IPS-NIHi7 (cell line): ENCODE results near the gene EFCAB11.

Source experiments
- DNase-seq: peaks from one replicate; pipeline ENCODE4 v3.0.0; 2012; ENCODE audit warnings: mixed read lengths; ENCODE audit errors: extremely low spot score

Gene EFCAB11, protein sequence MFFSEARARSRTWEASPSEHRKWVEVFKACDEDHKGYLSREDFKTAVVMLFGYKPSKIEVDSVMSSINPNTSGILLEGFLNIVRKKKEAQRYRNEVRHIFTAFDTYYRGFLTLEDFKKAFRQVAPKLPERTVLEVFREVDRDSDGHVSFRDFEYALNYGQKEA

DNA sequence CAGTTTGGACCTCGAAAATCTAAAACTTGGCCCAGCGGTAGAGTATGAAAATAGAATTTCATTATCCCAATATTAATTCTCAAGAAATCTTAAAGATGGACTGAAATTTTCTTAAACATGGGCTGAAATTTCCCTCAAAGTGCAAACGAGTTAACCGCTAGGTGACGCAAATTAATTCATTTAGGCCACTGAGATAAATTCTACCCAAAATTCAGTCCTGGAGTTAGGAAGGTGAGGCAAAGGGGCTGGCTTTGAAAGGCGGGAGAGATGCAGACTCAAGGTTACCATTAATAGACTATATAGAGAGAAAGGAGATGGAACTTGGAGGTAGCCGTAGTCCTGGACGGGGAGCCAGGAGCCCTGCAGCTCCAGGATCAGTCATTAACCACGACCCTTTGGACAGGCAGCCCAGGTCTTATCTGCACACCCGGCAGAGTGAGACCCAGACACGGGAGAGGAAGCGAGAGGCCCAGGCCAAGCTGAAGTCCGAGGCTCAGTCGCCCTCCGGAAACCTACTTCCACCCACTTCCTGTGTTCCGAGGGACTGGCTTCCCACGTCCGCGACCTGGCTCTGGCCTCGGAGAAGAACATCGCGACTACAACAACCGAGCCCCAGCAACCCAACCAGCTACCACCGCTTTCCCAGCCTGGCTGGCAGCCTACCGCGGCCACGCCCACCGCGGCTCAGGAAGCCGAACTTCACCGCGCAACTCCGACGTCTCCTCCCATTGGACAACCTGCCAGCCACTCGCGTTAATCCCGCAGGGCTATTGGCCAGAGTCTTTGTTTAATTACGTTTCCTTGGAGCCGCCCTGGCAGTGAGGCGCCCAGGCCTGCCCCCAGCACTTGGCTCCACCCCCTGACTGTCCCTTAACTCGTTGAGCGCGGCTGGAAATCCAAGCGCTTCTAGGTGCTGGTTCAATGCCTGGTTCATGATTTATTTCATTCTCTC, at the start of gene EFCAB11:
TSS of gene EFCAB11 (minus strand) at position 661 of the 952 bp plus-strand sequence. CDS start at position 591, 70 bp downstream.
- peak; percentile 95 for DNase-seq

DNA sequence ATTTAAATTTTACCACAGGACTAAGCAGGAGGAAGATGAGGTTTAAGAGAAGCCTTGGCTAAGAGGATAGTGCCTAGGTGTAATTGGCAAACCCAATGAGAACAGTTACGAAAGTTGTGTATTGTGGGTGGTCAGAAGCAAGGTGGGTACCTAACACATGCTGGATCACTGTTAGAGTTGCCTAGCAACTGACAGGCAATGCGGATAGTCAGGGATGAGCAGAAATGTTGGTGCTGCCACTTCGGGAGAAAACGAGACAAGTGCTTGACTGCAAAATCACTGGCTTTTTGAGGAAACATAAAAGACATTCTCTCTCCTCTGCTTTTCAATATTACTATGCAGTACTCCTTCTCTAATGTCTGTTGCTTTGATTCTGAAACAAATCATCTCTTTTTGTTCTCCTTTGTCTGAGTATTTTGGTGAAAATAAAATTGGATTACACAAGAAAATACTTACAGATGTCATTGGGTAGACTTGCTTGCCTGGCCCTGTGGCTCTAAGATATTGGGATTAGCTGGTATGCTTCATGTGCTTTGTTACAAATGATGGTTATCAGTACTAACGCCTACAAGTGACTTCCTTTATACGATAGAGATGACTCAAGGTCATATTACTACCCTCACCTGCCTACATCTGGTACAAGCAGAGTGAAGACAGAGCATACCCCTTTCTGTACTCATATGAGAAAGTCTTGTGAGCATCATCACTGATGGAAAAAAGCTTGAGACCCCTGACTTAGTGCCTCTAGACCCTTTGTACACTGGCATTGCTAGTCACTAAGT, 49.2 kb upstream of the EFCAB11 start:
- DNase-seq = no peak

DNA sequence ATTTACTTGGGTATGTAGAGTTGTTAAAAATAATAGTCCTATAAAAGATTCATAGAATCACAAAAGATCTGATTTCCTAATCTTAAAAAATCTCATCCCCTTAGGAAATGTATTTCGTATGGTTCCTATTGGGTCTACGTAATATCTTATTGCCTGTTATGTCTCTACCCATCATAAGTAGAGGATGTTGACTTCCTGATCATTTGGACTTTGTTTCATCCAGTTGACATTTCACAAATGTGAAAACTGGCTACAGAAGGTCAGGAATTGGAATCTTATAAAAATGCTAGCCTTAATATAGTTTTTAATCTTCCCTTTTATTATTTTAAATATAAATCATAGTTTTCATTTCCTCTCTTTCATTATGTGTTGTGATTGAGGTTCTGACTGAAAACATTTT, 46.4 kb upstream of the EFCAB11 start:
- no peak for DNase-seq

DNA sequence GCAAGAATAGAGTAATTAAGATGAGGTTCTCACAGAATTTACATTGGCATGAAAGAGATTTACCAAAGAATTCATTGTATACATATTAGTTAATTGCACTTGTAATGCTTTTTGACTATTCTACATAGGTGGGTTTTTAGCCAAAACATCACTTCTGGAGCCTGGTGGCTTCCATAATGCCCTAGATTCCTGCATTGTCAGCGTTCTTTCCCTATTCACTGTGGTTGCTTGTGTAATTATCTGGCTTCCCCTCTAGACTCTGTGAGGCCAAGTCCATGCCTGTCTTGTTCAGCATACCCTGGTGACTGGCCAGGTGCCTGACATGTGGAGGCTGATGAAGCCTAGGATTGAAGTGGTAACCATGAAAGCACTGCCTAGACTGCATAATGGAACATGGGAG, 42.4 kb upstream of the EFCAB11 start:
- DNase-seq = no peak

DNA sequence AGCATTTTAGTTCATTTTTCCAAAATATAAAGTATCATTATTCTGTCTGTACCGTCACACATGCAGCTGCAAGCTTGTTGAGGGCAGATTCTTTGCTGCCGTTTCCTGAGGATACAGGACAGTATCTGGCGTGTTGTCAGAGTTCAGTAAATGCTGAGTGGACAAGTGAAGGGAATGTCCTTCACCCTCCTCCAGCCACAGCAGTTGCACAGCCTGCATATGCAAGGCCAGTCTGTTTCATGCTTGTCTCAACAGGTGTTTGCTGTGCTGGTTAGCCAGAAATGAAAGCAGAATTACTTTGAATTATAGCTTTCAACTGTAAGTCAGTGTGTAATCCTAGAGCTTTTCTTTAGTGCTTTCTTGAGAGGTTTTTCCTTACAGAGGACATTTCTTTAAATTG, 37.7 kb upstream of the EFCAB11 start:
- DNase-seq = no peak

DNA sequence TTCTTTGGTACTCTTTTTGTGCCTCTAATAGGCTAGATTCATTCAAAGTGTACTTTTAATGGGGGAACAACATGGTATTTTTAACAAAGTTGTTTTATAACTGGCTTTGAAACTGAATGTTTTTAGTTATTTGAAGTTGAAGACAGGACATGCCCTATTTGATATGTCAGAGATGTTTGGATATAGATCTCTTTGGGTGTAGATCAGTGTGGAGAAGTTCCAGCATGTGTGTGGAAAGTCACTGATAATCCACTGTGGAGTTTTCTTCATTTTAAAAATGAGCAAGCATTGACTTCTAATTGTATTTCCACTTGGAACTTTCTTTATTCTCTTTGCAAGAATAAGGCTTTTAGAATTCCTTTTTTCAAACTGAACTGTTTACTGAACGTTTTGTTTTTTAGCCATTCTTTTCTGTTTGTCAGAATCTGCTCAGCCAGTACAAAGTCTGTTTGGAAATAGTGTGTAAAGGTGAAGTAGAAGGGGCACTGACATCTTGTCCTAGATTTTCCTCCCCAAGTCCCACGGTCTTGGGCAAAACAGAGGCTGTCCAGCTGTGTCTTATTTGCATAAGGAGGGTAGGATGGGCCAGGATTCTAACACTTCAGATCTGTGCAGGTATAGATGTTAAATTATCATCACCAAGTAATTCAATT, 36.2 kb upstream of the EFCAB11 start:
- DNase-seq = no peak

DNA sequence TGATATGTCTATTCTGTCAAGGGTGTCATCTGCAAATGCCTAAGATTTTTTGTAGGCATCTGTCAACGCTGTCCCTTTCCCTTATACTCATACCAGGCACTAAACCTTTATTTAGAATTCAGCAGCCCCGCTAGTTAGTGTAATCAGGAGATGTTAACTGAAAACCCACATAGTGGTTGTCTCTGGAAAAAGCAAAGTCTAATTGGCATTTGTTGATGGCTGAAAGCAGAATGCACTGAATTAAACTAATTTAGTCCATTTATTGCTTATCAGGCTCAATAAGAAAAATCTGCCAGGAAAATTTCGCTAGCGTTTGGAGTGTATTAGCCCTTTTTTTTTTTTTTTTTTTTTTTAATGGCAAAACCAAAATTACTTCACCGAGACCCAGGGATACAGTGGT, 35.7 kb upstream of the EFCAB11 start:
- no peak for DNase-seq

DNA sequence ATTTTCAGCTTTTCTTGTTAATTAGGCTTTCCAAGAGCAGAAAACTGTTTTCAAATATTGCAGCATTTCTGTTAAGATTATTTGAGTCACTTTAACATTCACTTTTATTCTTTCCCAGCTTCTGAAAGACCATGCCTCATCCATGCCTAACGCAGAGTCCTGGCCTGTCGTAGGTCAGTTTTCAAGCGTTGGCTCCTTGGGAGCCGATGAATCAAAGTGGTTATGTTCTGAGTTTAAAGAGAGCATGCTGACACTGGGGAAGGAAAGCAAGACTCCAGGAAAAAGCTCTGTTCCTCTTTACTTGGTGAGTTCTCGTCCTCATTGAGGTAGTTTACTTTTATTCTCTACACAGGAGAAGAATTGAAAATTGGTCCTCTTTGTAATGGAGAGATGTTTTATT, 34.3 kb upstream of the EFCAB11 start:
- peak; percentile 19 for DNase-seq

DNA sequence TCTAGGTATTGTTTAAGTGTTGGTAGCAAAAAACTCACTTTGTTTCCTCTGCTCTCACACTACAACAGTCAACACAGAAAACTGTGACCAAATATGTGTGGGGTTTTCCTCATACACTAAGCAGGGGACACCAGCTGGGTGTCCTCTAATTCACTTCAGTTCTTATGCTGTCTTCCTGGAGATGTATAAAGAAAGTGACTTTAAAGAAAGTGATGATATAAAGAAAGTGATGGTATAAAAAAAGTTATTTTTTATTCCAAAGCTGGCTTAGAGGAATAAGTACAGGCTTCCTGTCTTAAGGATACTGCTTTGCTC, 32.6 kb upstream of the EFCAB11 start:
- DNase-seq = no peak

DNA sequence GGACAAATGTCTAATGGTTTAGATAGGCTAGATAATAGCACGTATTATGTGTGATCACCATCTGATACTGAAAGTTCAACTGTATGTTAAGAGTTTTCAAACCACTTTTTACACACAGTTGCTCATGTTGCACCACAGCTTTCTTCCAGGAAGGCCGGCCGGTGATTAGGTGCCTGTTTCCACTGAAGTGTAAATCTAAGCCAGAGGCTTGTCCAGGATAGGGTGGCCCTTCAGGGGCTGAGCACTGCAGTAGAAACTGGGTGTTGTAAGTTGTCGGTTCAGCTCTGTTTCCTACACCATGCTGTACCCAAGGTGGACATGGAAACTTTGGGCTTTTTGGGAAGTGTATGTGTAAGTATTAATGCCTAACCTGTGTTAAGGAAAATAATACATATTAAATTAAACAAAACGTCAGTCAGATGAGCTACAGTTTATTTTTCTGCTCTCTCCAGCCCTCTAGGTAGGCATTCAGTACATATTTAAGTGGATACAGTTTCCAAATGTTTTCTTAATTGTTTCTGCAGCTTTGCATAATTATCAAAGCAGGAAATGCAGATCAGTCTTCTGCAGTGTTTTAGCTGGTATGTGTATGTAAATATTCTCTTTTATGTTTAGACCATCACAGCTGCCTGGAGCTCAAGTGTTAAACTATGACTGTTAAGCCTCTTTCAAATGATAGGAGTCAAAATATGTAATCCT, 32.1 kb upstream of the EFCAB11 start:
- no peak for DNase-seq

DNA sequence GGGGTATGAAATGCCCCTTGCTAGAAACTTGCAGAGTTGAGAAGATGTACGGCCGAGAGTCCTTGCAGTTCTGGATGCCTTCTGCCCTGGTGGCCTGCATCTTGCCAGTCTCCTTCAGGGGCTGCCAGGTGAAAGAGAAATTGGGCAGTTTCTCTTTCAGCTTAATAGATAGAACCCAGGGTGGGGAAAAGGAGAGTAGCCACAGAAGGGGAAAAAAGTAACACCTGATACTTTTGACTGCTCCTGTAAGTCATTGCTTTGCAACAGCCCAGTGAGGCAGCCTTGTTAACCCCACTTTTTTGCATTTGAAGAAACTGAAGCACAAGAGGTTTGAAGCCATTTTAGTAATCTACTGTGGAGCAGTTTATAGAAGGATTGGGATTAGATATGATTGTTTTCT, 28.8 kb upstream of the EFCAB11 start:
- DNase-seq = no peak

DNA sequence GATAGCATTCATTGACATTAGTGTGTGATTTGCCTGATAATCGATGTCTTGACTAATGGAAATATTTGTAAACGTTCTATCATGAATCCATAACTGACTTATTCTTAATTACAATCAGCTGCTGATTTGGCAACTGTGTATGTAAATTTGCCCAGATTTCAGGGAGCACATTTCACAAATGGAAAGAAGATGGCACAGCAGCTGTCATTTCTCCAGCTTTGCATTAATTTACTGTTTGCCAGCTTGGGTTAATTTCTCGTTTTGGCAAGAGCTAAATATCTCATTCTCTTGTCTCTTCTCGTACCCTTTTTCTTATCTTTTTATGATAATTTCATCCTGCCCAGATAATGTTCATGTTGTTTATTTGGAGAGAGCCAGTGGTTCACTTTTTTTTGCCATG, 24.1 kb upstream of the EFCAB11 start:
- no peak for DNase-seq

DNA sequence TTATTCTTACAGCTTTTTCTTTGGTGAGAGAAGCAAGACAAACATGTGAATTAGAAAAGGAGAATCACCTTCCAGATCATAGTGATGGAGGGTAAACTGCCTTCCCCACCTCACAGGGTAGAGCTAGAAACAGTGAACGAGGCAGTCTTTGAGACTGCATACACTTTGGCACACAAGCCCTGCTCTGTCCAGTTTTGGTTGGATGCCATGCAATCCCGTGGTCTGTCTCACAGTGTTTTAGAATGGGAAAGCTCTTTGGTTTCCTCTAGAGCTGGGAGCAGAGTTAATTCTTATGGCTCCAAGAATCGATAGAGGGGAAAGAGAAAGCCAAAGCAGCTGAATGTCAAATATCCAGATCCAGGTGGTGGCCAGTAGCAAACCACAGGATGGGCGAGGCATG, 23.1 kb upstream of the EFCAB11 start:
- DNase-seq = no peak

DNA sequence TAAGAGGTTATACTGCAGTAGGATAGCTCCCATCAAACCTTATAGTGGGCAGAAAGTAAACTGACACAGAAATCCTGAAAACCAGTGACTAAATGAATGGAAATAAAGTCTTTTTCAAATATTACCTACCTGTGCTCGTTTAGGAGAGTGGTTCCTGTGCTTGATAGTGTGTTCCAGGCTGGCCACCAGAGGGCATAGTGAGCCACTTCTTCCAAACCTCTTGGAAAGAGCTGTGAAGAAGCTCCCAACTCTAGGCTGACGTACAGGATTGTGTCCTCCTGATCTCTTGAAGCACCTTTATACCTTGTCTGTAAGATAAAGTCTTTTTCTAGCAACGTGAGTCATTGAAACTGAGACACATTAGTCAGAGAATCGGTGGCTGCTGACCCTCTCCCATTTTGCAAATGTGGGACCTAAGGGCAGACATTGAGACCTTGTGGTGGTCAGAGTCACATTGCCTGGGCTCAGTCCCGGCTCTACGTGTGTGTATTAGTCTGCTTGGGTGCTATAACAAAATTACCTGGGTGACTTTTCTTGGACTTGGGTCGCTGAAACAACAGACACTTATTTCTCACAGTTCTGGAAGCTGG, 18.8 kb upstream of the EFCAB11 start:
- DNase-seq = peak; percentile 80

DNA sequence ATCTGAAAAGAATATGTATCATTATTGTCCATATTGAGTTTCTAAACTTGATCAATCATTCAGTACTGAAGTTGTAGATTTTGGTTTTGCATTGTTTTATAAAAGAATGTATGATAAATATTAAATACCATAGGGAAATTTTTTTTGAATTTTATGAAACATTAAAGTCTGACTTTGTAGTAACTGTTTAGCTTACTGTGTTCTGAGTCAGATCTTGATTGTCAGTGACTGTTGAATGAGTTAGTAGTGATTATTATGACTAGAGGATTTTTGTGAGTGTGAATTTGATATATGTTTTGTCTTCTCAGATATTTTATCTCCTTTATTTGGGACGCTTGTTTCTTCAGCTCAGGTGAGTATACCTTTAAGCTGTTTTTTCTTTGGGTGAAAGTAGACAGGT, 11.3 kb upstream of the EFCAB11 start:
- DNase-seq = no peak

DNA sequence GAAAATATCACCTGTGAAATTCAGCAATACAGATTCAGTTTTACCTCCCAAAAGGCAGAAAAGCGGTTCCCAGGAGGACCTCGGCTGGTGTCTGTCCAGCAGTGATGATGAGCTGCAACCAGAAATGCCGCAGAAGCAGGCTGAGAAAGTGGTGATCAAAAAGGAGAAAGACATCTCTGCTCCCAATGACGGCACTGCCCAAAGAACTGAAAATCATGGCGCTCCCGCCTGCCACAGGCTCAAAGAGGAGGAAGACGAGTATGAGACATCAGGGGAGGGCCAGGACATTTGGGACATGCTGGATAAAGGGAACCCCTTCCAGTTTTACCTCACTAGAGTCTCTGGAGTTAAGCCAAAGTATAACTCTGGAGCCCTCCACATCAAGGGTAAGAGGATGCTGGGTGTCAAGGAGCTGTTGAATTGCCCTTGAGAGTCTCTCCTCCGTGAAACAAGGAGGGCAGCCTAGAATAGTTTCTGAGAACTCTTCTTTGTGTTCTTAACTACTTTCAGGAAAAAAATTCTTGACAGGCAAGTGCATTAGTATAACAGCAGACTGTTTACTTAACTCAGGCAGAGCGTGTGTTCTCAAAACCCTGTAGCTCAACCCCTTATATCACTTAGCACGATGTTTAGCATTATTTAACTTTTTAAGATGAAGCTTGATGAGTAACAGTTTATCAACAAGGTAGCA, 8.9 kb upstream of the EFCAB11 start:
- DNase-seq = no peak

DNA sequence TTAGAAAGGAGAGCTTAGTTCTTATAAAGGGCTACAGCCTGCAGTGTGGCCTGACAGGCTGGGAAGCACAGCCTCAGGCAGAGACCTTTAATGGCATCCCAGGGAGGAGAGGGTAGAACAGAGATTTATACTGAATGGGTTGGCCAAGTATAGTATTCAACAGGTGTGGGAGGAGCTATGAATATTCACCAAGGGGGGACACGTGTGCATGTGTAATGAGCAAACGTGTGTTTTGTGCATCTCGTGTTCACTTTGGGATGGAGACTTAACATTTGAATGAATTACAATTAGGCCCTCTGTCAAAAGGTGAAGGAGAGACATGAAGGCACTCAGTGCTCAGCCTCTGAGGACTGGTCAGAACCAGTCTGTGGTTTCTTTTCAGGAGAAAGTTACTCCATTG, 6.4 kb upstream of the EFCAB11 start:
- no peak for DNase-seq

DNA sequence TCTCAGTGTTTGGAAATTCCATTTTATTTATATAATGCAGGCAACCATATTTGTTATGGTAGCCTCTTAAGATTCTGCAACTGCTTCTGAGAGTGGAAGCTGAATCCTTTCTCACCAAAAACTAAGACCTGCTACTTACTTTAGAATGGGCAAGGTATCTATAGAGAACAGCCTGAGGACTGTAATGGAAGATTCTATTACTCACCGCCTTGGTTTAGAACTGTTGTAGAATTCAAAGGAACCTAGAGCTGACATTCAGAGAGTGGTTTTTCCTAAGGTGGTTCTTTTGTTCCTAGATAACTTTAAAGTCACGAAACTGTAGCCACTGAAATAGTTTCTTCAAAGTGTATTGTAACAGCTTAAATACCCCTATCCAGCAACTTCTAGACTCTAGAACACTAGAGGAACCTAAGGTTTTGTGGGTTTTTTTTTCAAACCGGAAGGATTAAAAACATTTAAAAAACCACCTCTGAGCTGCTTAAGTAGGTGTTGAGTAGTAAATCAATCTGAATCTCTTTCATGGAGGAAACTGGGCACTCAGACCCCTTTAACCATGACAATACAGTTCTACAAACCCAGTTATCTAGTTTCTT, 5.4 kb upstream of the EFCAB11 start:
- DNase-seq = no peak

DNA sequence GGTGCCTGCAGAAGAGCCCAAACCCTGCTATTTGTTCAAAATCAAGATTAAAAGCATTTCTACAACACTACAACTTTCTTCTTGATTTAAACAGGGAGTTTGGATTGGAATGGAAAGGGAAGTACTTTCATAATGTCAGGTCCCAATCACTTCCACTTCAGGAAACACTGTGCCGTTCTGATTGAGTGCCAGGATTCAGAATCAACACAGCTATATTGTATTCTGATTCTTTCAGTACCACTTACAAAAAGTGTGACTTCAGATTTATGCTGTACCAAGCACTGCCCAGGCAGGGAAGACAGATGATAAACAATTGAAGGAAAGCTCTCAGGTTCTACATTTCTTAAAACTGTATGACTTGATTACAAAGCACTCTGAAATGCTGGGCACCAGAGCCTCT, 4.4 kb upstream of the EFCAB11 start:
- DNase-seq = no peak

DNA sequence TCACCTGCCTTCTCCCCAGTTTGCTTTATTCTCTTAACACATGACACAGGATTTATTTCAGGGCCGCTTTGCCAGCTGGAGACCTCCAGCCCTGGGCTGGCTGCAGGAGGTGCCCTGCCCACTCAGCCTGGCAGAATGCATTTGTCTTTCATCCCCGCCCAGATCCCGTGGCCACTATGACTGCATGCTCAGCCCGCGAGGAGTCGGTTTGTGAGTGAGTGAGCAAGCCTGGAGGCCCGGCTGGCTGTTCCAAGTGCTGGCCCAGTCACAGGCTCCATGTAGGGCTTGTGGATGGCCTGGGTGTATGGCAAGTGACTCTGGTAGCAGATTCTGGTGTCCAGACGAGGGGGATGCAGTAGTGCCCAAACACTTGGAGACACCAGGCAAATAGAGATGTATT, 3.3 kb upstream of the EFCAB11 start:
- DNase-seq = no peak
